Measurements from ENCODE around the gene NOL11.
"Not testable (repeated sequence)": the region's sequence is repeated elsewhere in the genome, so short reads cannot be mapped to it uniquely, and the experiment has no call there.

Gene NOL11

GRCh38 chr17:67753026-67753425 is 35.3 kb downstream of the NOL11 start:
- DNase-seq: no peak

DNA sequence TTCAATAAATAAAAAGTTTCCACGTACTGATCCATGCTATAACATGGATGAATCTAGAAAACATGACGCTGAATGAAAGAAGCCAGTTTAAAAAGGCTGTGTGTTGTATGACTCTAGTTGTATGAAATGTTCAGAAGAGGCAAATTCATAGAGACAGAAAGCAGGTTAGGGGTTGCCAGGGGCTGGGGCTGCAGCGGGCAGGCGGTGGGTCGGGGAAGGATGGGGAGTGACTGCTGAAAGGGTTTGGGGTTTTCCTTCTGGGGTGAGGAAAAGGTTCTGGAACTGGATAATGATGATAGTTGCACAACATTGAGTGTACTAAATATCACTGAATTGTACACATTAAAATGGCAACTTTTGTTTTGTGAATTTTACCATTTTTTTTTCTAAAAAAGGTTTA is 36.3 kb downstream of the NOL11 start:
- no peak for DNase-seq

DNA sequence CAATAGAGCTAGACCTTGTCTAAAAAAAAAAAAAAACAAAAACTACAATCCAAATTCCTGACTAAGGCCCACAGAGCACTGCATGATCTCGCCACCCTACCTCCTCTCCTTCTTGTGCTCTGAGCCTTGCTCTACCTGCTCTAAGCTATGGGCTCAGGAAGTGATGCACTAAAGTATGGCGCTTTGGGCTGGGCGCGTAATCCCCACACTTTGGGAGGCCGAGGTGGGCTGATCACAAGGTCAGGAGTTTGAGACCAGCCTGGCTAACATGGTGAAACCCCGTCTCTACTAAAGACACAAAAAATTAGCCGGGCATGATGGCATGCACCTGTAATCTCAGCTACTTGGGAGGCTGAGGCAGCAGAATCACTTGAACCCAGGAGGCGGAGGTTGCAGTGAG is 37.0 kb downstream of the NOL11 start:
- DNase-seq: not testable (repeated sequence)

DNA sequence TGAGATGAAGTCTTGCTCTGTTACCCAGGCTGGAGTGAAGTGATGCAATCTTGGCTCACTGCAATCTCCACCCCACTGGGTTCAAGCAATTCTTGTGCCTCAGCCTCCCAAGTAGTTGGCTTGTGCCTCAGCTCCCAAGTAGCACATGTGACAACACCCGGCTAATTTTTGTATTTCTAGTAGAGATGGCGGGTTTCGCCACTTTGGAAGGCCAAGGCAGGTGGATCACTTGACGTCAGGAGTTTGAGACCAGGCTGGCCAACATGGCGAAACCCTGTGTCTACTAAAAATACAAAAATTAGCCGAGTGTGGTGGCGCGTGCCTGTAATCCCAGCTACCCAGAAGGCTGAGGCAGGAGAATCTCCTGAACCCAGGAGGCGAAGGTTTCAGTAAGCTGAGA is 39.0 kb downstream of the NOL11 start:
- not testable (repeated sequence) for DNase-seq

DNA sequence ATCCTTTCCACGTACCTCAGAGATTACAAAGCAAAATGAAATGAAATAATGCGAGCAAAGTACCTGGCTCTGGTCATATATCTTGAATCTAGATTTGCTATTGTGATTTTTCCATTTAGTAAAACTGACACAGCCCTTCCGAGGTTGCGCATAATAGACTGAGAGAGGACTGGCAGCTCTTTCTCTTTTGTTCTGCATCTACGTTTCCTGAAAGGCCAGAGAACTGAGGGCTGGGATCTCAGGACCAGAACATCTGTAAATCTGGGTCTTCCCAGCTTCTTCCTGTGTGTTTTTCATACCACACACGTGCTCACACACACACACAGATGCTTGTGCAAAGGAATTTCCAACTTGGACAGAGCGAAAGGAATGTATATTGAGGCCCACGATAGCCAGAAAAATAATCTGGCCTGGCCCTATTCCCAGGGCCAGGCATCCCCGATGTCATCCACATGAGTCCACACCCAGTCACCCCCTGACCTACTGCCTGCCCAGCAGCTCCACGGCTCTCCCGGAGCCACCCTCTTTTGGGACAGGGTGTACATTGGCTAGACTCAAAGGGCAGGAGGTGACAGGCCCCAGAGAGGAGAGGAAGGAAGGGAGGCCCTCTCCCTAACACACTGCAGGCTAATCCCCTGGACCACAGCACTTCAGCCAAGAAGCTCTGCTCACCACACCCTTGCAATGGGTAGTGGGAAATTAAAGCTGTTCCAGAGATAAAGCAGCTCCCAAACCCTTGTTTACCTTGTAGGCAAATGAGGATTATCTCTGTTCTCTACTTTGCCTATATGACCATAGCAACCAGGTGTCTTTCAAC is 41.8 kb downstream of the NOL11 start:
- no peak for DNase-seq

DNA sequence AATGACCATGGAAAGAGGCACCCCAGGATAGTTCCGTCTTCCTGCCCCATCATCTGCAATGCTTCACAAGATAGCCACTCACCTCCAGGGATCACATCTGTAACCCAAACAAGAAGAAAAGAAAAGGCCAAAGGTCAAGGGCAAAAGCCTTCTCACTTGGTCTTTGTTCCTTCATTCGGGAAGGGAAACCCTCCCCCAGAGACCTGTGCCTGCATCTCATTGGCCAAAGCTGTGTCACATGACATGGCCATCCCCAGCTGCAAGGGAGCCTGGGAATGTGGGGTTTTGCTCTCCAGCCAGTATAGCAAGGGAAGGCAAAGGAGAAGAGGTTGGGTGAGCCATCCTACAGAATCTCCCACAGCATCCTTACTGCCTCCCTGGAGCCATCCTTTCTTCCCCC is 47.9 kb downstream of the NOL11 start:
- peak in 1 of 56 donors; percentile 12 for DNase-seq

DNA sequence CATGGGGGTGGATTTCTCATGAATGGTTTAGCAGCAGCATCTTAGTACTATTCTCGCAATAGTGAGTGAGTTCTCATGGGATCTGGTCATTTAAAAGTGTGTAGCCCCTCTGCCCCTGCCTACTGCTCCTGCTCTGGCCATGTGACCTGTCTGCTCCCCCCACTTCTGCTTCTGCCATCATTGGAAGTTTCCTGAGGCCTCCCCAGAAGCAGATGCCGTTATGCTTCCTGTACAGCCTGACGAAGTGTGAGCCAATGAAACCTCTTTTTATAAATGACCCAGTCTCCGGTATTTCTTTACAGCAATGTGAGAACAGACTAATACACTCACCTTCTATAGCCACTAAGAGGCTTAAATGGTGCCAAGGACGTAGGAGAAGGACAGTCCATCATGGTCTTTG is 51.5 kb downstream of the NOL11 start:
- no peak for DNase-seq

DNA sequence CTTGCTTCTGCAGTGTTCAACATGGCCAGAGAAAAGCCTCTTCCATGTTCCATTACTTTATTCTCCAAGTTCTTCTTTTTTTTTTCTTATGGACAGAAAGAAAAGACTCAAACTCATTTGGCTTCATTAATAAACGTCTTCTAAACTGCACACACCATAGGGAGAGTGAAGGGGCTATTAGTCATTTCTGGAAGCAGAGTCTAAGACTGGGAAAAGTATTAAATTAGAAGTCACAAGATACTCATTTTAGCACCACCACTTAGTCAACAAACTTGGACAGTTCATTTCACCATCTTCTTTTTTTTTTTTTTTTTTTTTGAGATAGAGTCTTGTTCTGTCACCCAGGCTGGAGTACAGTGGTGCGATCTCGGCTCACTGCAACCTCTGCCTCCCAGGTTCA is 52.8 kb downstream of the NOL11 start:
- no peak for DNase-seq

GRCh38 chr17:67772679-67773078 is 54.9 kb downstream of the NOL11 start:
- DNase-seq: no peak

DNA sequence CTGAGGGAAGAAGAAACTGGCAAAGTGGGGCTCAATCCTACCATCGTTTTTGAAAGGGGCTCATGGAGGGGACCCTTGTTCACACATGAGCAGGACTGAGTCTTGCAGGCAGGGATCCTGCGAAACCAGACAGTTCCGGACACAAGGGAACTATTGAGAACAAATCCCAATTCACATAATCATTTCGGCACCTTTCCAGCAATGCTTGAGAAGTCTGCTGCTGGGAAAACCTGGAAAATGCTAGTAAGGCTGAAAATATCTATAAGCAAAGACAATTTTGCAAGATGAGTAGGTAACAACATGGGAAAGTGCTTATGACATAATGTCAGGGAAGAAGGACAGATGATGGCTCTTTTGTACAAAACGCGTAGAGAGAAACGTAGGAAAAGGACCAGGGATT is 55.5 kb downstream of the NOL11 start:
- no peak for DNase-seq

- DNase-seq: peak in 1 of 56 donors; percentile 2
Measured at GRCh38 chr17:67779098-67779672, 61.4 kb downstream of the NOL11 start.

DNA sequence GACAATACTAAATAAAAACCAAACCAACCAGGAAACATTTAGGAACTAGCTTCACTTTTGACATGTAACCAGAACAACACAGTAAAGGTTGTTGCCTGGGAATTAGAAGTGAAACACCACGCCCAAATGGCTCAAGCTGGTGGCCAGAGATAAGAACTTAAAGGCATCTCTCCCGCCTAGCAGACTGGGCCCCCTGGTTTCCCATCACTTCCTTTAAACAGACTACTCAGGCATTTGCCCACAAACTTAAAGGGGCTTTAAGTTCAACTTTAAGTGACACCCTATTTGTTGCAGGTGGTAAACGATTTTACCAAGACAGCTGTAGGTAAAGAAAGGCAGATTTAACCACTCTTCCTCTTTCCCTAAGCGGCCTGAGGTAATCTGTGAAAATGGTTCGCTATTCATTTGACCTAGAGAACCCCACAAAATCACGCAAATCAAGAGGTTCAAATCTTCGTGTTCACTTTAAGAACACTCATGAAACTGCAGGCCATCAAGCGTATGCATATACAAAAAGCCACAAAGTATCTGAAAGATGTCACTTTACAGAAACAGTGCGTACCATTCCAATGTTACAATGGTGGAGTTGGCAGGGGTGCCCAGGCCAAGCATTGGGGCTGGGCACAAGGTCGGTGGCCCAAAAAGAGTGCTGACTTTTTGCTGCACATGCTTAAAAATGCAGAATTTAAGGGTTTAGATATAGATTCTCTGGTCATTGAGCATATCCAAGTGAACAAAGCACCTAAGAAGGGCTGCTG is 66.8 kb downstream of the NOL11 start:
- DNase-seq: no peak

DNA sequence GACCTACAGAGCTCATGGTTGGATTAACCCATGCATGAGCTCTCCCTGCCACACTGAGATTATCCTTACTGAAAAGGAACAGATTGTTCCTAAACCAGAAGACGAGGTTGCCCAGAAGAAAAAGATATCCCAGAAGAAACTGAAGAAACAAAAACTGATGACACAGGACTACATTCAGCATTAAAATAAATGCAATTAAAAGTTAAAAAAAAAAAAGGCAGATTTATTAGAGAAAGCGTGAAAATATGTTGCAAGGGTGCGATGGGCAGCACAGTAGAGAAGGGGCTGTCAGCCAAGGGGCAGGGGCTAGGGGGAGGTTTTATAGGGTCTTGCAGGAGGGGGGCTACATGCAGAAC is 67.4 kb downstream of the NOL11 start:
- no peak for DNase-seq

DNA sequence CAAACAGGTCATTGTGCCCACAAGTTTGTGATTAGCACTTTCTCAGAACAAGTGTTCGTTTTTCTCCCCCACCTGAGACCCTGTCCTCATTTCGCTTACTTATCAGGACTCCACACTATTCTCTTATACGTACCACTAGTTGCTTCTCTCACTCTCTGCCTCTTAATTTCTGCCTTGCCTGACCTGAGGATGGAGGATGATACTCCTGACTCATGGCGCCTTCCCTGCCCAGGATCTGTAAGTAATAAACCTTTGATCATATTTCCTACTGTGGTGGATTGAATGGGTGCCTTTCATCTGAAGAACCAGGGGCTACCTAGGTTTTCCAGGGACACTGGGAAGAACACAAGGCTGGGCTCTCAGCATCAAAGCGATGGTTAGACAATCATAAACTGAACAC is 67.8 kb downstream of the NOL11 start:
- DNase-seq: no peak
